Measurements from ENCODE around the gene GABBR2.

GABBR2 gene

GRCh38 chr9:98345011-98345410 is 363.7 kb downstream of the GABBR2 start:
- no peak overlapping the region for H3K27ac ChIP-seq
- no peak for TF ChIP-seq CTCF (conservative IDR thresholded peaks at IDR 0.05)
- TF ChIP-seq ZFX (IDR thresholded peaks at IDR 0.05) = no peak

GRCh38 chr9:98344581-98344980 is 364.2 kb downstream of the GABBR2 start:
- TF ChIP-seq ZFX (IDR thresholded peaks at IDR 0.05) (no peak), CTCF (conservative IDR thresholded peaks at IDR 0.05) (no peak)
- H3K27ac ChIP-seq = no peak overlapping the region

DNA sequence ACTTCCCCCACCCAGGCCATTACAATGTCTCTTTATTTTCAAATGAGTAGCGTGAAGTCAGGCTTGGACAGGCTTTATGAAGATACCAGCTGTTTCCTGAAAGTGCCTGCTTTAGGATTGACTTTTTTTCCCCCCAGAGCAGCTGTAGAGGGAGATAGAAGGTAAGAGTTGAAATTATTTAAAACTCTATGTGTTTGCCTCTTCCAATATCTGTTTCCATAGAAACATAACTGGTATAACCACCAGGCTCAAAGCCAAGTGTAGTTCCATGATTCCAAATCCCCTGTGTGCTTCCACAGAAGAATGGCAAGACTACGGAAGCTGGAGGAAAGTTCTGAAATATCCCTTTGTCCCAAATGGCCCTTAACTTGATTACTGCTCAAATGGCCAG is 365.9 kb downstream of the GABBR2 start:
- TF ChIP-seq ZFX (IDR thresholded peaks at IDR 0.05) = no peak
- no peak for TF ChIP-seq CTCF (conservative IDR thresholded peaks at IDR 0.05)
- H3K27ac ChIP-seq = peak overlapping the region; percentile 76

- TF ChIP-seq CTCF (conservative IDR thresholded peaks at IDR 0.05) = no peak
- no peak for TF ChIP-seq ZFX (IDR thresholded peaks at IDR 0.05)
- H3K27ac ChIP-seq = peak overlapping the region; percentile 76
Measured at GRCh38 chr9:98342098-98342819, 366.5 kb downstream of the GABBR2 start.

- H3K27ac ChIP-seq = peak overlapping the region; percentile 76
- no peak for TF ChIP-seq CTCF (conservative IDR thresholded peaks at IDR 0.05)
- TF ChIP-seq ZFX (IDR thresholded peaks at IDR 0.05) = no peak
Measured at GRCh38 chr9:98341157-98342097, 367.3 kb downstream of the GABBR2 start.

- TF ChIP-seq CTCF (conservative IDR thresholded peaks at IDR 0.05) (no peak), ZFX (IDR thresholded peaks at IDR 0.05) (no peak)
- peak overlapping the region; percentile 76 for H3K27ac ChIP-seq
Measured at GRCh38 chr9:98339987-98340800, 368.5 kb downstream of the GABBR2 start.
